ENCODE measurements around the gene CTRB2. TPM values are rescaled to one million over a fixed set of nuclear protein-coding genes. Genes with fewer than 3 reads are reported as not detected.

CTRB2 gene
- not detected for polyA plus RNA-seq (2013, experiment 1 of 2)
- not detected for polyA plus RNA-seq (2013, experiment 2 of 2)

DNA sequence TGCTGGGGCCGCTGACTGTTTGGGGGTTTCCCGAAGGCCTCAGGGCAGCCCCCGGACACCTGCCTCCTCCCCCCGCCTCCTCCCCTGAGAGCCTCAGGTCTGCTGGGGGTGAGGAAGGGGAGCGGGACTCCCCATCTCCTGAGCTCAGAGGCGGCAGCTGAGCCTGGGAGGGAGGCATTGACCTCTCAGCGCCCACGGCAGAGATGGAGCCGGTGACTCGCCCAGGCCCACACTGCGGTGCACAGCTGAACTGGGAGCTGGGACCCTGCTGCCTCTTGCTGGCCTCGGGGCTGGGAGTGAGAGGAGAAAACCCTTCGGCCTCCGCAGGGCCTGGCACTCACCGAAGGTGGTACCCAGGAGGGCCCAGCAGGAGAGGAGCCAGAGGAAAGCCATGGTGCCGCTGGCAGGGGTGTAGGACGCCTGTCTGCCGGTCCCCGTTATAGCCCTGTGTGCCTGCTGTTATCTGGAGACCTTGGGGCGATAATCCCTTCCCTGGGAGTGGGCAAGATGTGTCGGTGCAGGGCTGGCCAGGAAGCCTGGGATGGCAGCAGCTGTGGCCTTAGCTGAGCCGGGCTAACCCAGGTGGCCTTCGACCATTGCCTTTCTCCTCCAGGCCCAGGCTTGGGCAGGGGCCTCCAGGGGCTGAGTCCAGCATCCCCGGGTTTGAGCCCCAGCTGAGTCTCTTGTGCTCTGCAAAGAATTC is at the start of gene CTRB2:
CTRB2 (minus strand) TSS at position 413 of the 703 bp plus-strand sequence; CDS start at position 393, 20 bp downstream.
- no peaks in the 10 kb centered on the region for H3K9me3 ChIP-seq (ENCODE audit: control insufficient read depth, low read length)
- H3K27ac ChIP-seq (ENCODE audit: low read depth, low read length, severe bottlenecking): no peak within 1 kb of the TSS
- no peaks in the 10 kb centered on the region for H3K4me1 ChIP-seq (ENCODE audit: control insufficient read depth, insufficient read depth, low read length, poor library complexity, severe bottlenecking)
- 94 to 95% methylated on average over 15 to 20 of the region's 24 CpGs for WGBS, 2 experiments (ENCODE audit: insufficient coverage in 2 of 2)
- H3K36me3 ChIP-seq (ENCODE audit: control insufficient read depth, insufficient read depth, low read length): no peaks in the 10 kb centered on the region
- no peak within 1 kb of the TSS for H3K4me3 ChIP-seq (ENCODE audit: extremely low read depth, insufficient read depth, low read length, poor library complexity, severe bottlenecking)

- no peaks in the 10 kb centered on the region for H3K9me3 ChIP-seq (ENCODE audit: control insufficient read depth, low read length)
- H3K27ac ChIP-seq (ENCODE audit: low read depth, low read length, severe bottlenecking): peak overlapping the region; percentile 79
- no peak overlapping the region for H3K4me3 ChIP-seq (ENCODE audit: extremely low read depth, insufficient read depth, low read length, poor library complexity, severe bottlenecking)
- peaks cover 72% of the 10 kb centered on the region for H3K4me1 ChIP-seq (ENCODE audit: control insufficient read depth, insufficient read depth, low read length, poor library complexity, severe bottlenecking)
- WGBS, 2 experiments (ENCODE audit: insufficient coverage in 2 of 2): 40 to 67% methylated on average over 10 to 12 of the region's 12 CpGs
- peaks cover 17% of the 10 kb centered on the region for H3K36me3 ChIP-seq (ENCODE audit: control insufficient read depth, insufficient read depth, low read length)
Measured at GRCh38 chr16:75256059-75256571, 49.2 kb upstream of the CTRB2 start.

GRCh38 chr16:75254359-75254837 is 47.4 kb upstream of the CTRB2 start:
- Histone ChIP-seq H3K4me1 (ENCODE audit: control insufficient read depth, insufficient read depth, low read length, poor library complexity, severe bottlenecking) (peaks cover 71% of the 10 kb centered on the region), H3K9me3 (ENCODE audit: control insufficient read depth, low read length) (no peaks in the 10 kb centered on the region), H3K36me3 (ENCODE audit: control insufficient read depth, insufficient read depth, low read length) (peaks cover 14% of the 10 kb centered on the region), H3K27ac (ENCODE audit: low read depth, low read length, severe bottlenecking) (peak overlapping the region; percentile 96), H3K4me3 (ENCODE audit: extremely low read depth, insufficient read depth, low read length, poor library complexity, severe bottlenecking) (no peak overlapping the region)
- 52 to 75% methylated on average over 1 to 4 of the region's 5 CpGs for WGBS, 2 experiments (ENCODE audit: insufficient coverage in 2 of 2)

DNA sequence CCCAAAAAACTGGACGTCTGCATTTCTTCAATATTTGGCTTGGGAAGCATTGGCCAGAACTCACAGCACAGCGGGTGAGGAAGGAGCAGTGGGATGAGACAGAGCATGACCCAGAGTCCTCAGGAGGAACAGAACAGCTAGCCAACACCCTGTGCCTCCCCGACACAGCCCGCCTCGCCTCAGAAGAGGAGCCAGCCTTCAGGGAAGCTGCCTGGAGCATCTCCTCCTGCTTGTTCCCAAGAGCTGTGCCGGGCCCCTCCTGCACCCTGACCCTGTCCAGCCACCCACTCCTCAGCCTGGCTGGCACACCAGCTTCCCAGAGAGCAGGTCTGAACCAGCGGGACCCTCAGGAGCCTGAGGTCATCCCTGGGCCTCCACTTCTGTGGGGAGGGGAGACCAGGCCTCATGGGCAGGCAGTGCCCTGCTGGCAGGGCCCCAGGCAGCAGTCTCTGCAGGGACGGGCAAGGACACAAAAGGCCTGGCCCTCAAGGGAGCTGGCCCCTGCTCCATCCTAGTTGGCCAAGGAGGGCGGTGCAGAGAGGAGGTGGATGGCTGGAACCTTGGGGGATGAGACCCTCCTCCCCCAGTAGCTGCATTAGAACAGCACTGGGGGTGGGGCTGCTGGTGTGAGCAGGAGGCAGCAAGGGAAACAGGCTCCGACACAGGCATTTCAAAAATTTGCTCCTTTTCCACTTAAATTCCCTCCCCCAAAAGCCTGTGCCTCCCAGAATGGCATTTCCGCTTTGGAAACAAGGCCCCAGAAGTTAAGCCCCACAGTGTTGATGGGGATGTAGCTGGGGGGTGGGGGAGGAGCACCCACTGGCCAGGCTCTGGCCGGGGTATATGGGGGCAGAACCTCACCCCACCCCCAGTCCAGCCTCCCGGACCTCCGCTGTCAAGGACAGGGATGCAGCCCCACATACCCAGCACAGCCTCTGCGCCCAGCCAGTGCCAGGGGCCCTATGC is 46.3 kb upstream of the CTRB2 start:
- H3K4me1 ChIP-seq (ENCODE audit: control insufficient read depth, insufficient read depth, low read length, poor library complexity, severe bottlenecking): peaks cover 78% of the 10 kb centered on the region
- WGBS, 2 experiments (ENCODE audit: insufficient coverage in 2 of 2): 35 to 55% methylated on average over 9 to 12 of the region's 15 CpGs
- peak overlapping the region; percentile 96 for H3K27ac ChIP-seq (ENCODE audit: low read depth, low read length, severe bottlenecking)
- no peaks in the 10 kb centered on the region for H3K9me3 ChIP-seq (ENCODE audit: control insufficient read depth, low read length)
- H3K36me3 ChIP-seq (ENCODE audit: control insufficient read depth, insufficient read depth, low read length): peaks cover 26% of the 10 kb centered on the region
- H3K4me3 ChIP-seq (ENCODE audit: extremely low read depth, insufficient read depth, low read length, poor library complexity, severe bottlenecking): peak overlapping the region; percentile 23

DNA sequence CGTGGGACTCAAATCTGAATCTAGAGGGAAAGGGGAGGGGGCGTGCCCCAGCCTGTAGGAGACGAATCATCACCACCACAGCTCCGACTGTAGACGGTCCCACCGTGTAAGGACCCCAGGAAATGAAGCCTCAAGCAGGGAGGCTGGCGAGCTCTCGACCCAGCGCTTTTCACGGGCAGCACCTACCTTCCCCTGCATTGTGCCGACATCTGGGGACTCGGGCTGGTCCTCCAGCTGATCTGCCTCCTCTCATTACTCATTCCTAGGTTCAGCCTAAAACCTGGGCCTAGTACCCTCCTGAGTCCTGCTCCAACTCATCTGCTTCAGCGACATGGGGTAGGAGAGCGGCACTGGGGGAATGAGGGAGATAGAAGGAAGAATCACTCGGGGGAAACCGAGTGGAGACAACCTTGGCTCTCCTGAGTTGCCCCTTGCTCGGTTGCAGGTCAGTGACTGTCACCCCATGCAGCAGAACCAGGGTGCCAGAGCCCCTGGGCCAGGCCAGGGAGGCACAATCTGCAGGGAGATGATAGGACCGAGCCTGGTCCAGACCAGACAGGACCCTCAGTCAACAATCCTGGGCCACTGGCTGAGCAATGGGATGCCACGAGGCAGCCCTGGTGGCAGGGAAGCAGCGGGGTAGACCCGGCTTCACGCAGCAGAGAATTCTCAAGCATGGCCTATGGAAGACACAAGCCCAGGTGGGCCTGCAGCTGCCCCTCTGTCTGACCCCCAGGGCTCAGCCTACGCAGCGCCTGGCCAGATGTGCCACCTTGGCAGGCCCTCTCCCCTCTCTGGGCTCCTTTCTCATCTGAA is 45.3 kb upstream of the CTRB2 start:
- peak overlapping the region; percentile 96 for H3K27ac ChIP-seq (ENCODE audit: low read depth, low read length, severe bottlenecking)
- H3K9me3 ChIP-seq (ENCODE audit: control insufficient read depth, low read length): no peaks in the 10 kb centered on the region
- peaks cover 36% of the 10 kb centered on the region for H3K36me3 ChIP-seq (ENCODE audit: control insufficient read depth, insufficient read depth, low read length)
- peak overlapping the region; percentile 23 for H3K4me3 ChIP-seq (ENCODE audit: extremely low read depth, insufficient read depth, low read length, poor library complexity, severe bottlenecking)
- 54 to 63% methylated on average over 17 to 20 of the region's 24 CpGs for WGBS, 2 experiments (ENCODE audit: insufficient coverage in 2 of 2)
- peaks cover 78% of the 10 kb centered on the region for H3K4me1 ChIP-seq (ENCODE audit: control insufficient read depth, insufficient read depth, low read length, poor library complexity, severe bottlenecking)

DNA sequence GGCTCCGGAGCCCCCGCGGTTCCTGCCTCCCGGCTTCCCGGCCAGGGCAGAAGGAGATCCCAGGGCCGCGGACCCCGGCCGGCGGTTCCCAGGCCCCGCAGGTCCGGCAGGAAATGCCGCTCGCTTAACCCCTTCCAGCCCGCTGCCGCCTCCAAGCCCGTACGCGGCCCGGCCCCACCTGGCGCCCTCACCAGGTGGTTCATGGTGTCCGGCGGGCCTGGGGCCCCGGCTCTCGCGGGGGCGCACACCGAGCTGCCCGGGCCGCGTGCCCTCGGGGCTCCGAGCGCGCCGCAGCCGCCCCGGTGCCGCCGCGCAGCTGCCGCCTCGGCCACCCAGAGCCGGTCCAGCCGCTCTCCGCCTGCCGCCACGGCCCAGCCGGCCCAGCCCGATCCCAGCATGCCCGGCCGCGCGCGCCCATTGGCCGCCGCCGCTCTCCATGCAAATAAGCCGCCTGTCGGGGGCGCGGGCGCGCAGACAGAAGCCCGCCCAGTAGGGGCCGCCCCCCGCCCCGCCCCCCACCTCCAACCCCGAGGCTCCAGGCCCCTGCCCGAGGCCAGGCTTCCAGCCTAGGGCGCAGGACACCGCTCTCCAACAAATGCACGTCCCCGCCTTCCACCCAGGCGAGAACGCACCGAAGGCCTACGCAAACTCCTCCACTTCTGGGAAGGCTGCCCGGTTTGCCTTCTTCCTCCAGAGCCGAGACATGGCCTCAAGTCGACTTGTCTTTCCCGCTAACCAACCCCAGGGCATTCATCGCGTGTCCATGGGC is 44.5 kb upstream of the CTRB2 start, which contains the start of gene BCAR1:
BCAR1 (minus strand) TSS at position 345 of the 769 bp plus-strand sequence; CDS start at position 203, 142 bp downstream.
- peaks cover 43% of the 10 kb centered on the region for H3K36me3 ChIP-seq (ENCODE audit: control insufficient read depth, insufficient read depth, low read length)
- peak within 1 kb of the TSS; percentile 87 for H3K4me3 ChIP-seq (ENCODE audit: extremely low read depth, insufficient read depth, low read length, poor library complexity, severe bottlenecking)
- WGBS, 2 experiments (ENCODE audit: insufficient coverage in 2 of 2): 0 to 1% methylated on average over 43 to 50 of the region's 84 CpGs
- peaks cover 78% of the 10 kb centered on the region for H3K4me1 ChIP-seq (ENCODE audit: control insufficient read depth, insufficient read depth, low read length, poor library complexity, severe bottlenecking)
- H3K9me3 ChIP-seq (ENCODE audit: control insufficient read depth, low read length): no peaks in the 10 kb centered on the region
- H3K27ac ChIP-seq (ENCODE audit: low read depth, low read length, severe bottlenecking): peak within 1 kb of the TSS; percentile 99

GRCh38 chr16:75250809-75251279 is 43.9 kb upstream of the CTRB2 start:
- peak overlapping the region; percentile 99 for H3K27ac ChIP-seq (ENCODE audit: low read depth, low read length, severe bottlenecking)
- peak overlapping the region; percentile 87 for H3K4me3 ChIP-seq (ENCODE audit: extremely low read depth, insufficient read depth, low read length, poor library complexity, severe bottlenecking)
- H3K4me1 ChIP-seq (ENCODE audit: control insufficient read depth, insufficient read depth, low read length, poor library complexity, severe bottlenecking): peaks cover 78% of the 10 kb centered on the region
- H3K36me3 ChIP-seq (ENCODE audit: control insufficient read depth, insufficient read depth, low read length): peaks cover 48% of the 10 kb centered on the region
- 0% methylated on average over 39 to 52 of the region's 59 CpGs for WGBS, 2 experiments (ENCODE audit: insufficient coverage in 2 of 2)
- no peaks in the 10 kb centered on the region for H3K9me3 ChIP-seq (ENCODE audit: control insufficient read depth, low read length)

- Histone ChIP-seq H3K4me1 (ENCODE audit: control insufficient read depth, insufficient read depth, low read length, poor library complexity, severe bottlenecking) (peaks cover 80% of the 10 kb centered on the region), H3K4me3 (ENCODE audit: extremely low read depth, insufficient read depth, low read length, poor library complexity, severe bottlenecking) (peak overlapping the region; percentile 87), H3K9me3 (ENCODE audit: control insufficient read depth, low read length) (no peaks in the 10 kb centered on the region), H3K36me3 (ENCODE audit: control insufficient read depth, insufficient read depth, low read length) (peaks cover 48% of the 10 kb centered on the region), H3K27ac (ENCODE audit: low read depth, low read length, severe bottlenecking) (peak overlapping the region; percentile 99)
- 4 to 9% methylated on average over 19 to 22 of the region's 29 CpGs for WGBS, 2 experiments (ENCODE audit: insufficient coverage in 2 of 2)
Measured at GRCh38 chr16:75250089-75250808, 43.3 kb upstream of the CTRB2 start.

GRCh38 chr16:75249441-75249840 is 42.5 kb upstream of the CTRB2 start:
- 68 to 90% methylated on average over 4 to 5 of the region's 5 CpGs for WGBS, 2 experiments (ENCODE audit: insufficient coverage in 2 of 2)
- H3K27ac ChIP-seq (ENCODE audit: low read depth, low read length, severe bottlenecking): peak overlapping the region; percentile 99
- peak overlapping the region; percentile 87 for H3K4me3 ChIP-seq (ENCODE audit: extremely low read depth, insufficient read depth, low read length, poor library complexity, severe bottlenecking)
- H3K4me1 ChIP-seq (ENCODE audit: control insufficient read depth, insufficient read depth, low read length, poor library complexity, severe bottlenecking): peaks cover 77% of the 10 kb centered on the region
- H3K9me3 ChIP-seq (ENCODE audit: control insufficient read depth, low read length): no peaks in the 10 kb centered on the region
- H3K36me3 ChIP-seq (ENCODE audit: control insufficient read depth, insufficient read depth, low read length): peaks cover 51% of the 10 kb centered on the region

Data from mesodermal cell (in vitro differentiated cells).